Pancreas (tissue), 10 donors: Measurements from ENCODE around the gene LTB4R2. TPM values are rescaled to one million over a fixed set of nuclear protein-coding genes. Genes with fewer than 3 reads are reported as not detected.
"Not testable (repeated sequence)": the region's sequence is repeated elsewhere in the genome, so short reads cannot be mapped to it uniquely, and the experiment has no call there.

Source experiments
- ATAC-seq, 4 donors: fragments of 200-7000 bp; cut with Tn5 transposase; one replicate each; pipeline versions ENCODE4 v1.8.0 to v1.9.1; 2020; ENCODE audit warnings: mild to moderate bottlenecking in 4 of 4, moderate library complexity in 4 of 4
- DNase-seq, 6 donors: peaks; one replicate each; pipeline ENCODE4 v3.0.0-alpha.2; 2020
- FAIRE-seq: peaks from 2 replicates; lab custom pipeline; 2012; peaks lifted over from hg19 to GRCh38; lab: Jason Lieb, UNC
- H3K27ac ChIP-seq, 4 donors: fragments of 200-600 bp; sonication (generic); 1 replicate in 3 of 4; 2 replicates in 1 of 4; pipeline versions ENCODE4 v1.5.0 to v1.8.0; 2020
- H3K27me3 ChIP-seq, 4 donors: fragments of 200-600 bp; one replicate each; pipeline ENCODE4 v1.8.0; 2021
- H3K36me3 ChIP-seq, 3 donors: fragments of 200-600 bp; sonication (generic) in 1 of 3; one replicate each; pipeline versions ENCODE4 v1.5.0 to v1.8.0; 2020 to 2021
- H3K4me1 ChIP-seq, 3 donors: fragments of 200-600 bp; one replicate each; pipeline ENCODE4 v1.8.0; 2021
- H3K4me3 ChIP-seq, 4 donors: fragments of 200-600 bp; sonication (generic) in 2 of 4; one replicate each; pipeline versions ENCODE4 v1.5.0 to v1.8.0; 2020 to 2021
- H3K9me3 ChIP-seq, 4 donors: fragments of 200-600 bp; one replicate each; pipeline ENCODE4 v1.8.0; 2021
- WGBS, 2 donors: extraction: QIAGEN DNeasy Blood & Tissue Kit; methylation state at CpG; one replicate each; pipeline ENCODE4 v1.1.7; 2013; 5-methylcytosine and 5-hydroxymethylcytosine counted together
- intact Hi-C, 3 donors: fragments of 100-400 bp; cut with DNase I; formaldehyde crosslinking; loops; one replicate each; pipeline versions ENCODE4 v1.11.1 to v1.14.2; 2022
- polyA plus RNA-seq, 2 donors: library from polyadenylated mRNA; stranded (reverse); fragments of 200-250 nt; gene quantifications; one replicate each; pipeline ENCODE4 v1.2.3, GENCODE V29; 2013
- total RNA-seq, 6 donors: library from RNA; stranded (reverse); fragmentation: NEBNext Ultra II Directional in 4 of 6; extraction: Animal tissue kit (Norgen Biotek cat#: 25700) in 4 of 6; gene quantifications; one replicate each; pipeline versions ENCODE4 v1.2.1 to v1.2.4, GENCODE V29; 2021 to 2023
- TF ChIP-seq, protein P1 (sequence below), 4 donors: fragments of 200-600 bp; sonication (generic) in 3 of 4; IDR thresholded peaks; one replicate each; pipeline versions ENCODE4 v1.5.0 to v1.8.0; 2021; ENCODE audit warnings: antibody characterized with exemption in 4 of 4
- donor health status: healthy with polysubstance abuse.
- donor health status: DM: no; HTN: no; CAD: no; lungs with moderate emphysema.
- donor health status: DM: no; HTN: no; CAD: no.
- donor health status: control.
- donor health status: control.
- donor health status: Bipolar disorder and iron deficiency.
- donor health status: DM: yes; HTN: yes; CAD: no.
- donor health status: DM: no; HTN: no; CAD: no.
- donor health status: DM: no; HTN: no; CAD: no.
- donor health status: DM: yes; HTN: yes; CAD: no.

Gene LTB4R2
- total and polyA plus RNA-seq, 8 donors = 0.73 to 3.1 (median 2.2) TPM

- ATAC-seq = no peak
- Histone ChIP-seq H3K27me3 (no peaks in the 10 kb centered on the region), H3K27ac (no peak overlapping the region), H3K9me3 (no peaks in the 10 kb centered on the region), H3K4me3 (no peak overlapping the region), H3K4me1 (no peaks in the 10 kb centered on the region), H3K36me3 (no peaks in the 10 kb centered on the region)
- intact Hi-C loops = no loop called here
- no peak for DNase-seq
- WGBS, 2 donors = 72 to 83% methylated on average over 5 of the region's 5 CpGs
- TF ChIP-seq, protein P1, sequence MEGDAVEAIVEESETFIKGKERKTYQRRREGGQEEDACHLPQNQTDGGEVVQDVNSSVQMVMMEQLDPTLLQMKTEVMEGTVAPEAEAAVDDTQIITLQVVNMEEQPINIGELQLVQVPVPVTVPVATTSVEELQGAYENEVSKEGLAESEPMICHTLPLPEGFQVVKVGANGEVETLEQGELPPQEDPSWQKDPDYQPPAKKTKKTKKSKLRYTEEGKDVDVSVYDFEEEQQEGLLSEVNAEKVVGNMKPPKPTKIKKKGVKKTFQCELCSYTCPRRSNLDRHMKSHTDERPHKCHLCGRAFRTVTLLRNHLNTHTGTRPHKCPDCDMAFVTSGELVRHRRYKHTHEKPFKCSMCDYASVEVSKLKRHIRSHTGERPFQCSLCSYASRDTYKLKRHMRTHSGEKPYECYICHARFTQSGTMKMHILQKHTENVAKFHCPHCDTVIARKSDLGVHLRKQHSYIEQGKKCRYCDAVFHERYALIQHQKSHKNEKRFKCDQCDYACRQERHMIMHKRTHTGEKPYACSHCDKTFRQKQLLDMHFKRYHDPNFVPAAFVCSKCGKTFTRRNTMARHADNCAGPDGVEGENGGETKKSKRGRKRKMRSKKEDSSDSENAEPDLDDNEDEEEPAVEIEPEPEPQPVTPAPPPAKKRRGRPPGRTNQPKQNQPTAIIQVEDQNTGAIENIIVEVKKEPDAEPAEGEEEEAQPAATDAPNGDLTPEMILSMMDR (IDR thresholded peaks at IDR 0.05) = no peak
- no peak for FAIRE-seq
Observed at GRCh38 chr14:24325041-24325530, 15.1 kb downstream of the LTB4R2 start.

- ATAC-seq (no peak), FAIRE-seq (no peak), DNase-seq (no peak)
- 66 to 78% methylated on average over 9 of the region's 9 CpGs for WGBS, 2 donors
- Histone ChIP-seq H3K4me3 (no peak overlapping the region), H3K27me3 (no peaks in the 10 kb centered on the region), H3K9me3 (no peaks in the 10 kb centered on the region), H3K27ac (no peak overlapping the region), H3K36me3 (no peaks in the 10 kb centered on the region), H3K4me1 (no peaks in the 10 kb centered on the region)
- intact Hi-C loops = no loop called here
- TF ChIP-seq, protein P1 (IDR thresholded peaks at IDR 0.05) = no peak
Observed at GRCh38 chr14:24325963-24326362, 16.0 kb downstream of the LTB4R2 start.

DNA sequence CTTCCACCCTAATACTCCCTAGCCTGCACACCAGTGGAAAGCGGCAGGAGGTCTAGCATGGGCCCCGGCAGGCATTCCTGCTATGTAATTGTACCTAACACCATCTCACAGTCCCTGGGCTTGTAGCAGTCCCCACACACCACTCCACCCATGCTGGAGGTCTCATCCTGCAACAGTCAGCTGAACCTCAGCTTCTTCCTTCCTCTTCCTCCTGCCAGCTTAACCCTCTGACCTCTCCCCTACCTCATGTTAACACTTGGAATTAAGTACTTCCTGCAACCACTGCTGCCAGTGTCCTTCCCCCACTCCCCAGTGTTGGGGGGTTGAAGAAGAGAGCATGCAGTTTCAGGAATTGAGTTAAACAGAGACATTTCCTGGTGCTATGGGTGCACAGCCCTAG, 17.4 kb downstream of the LTB4R2 start:
- FAIRE-seq = no peak
- H3K27ac ChIP-seq = no peak overlapping the region
- TF ChIP-seq, protein P1 (IDR thresholded peaks at IDR 0.05) = no peak
- 86 to 88% methylated on average over 2 of the region's 2 CpGs for WGBS, 2 donors
- intact Hi-C loops = no loop called here
- no peaks in the 10 kb centered on the region for H3K27me3 ChIP-seq
- H3K36me3 ChIP-seq = no peaks in the 10 kb centered on the region
- DNase-seq = no peak
- peaks cover under 1 to 5% (median 2%) of the 10 kb centered on the region in 3 donors for H3K4me1 ChIP-seq
- no peak for ATAC-seq
- no peaks in the 10 kb centered on the region for H3K9me3 ChIP-seq
- H3K4me3 ChIP-seq = no peak overlapping the region

GRCh38 chr14:24327914-24328313, 18.0 kb downstream of the LTB4R2 start:
- TF ChIP-seq, protein P1 (IDR thresholded peaks at IDR 0.05) = peak; percentile 32 to 57 (median 49)
- H3K36me3 ChIP-seq, intact Hi-C loops, ATAC-seq, H3K4me1 ChIP-seq, H3K27me3 ChIP-seq, H3K9me3 ChIP-seq, H3K4me3 ChIP-seq, FAIRE-seq, H3K27ac ChIP-seq: not testable (repeated sequence)
- whole genome bisulfite sequencing, 2 donors = 2% methylated on average over 9 of the region's 9 CpGs
- peak in 5 of 6 donors; percentile 44 to 80 (median 70) for DNase-seq

GRCh38 chr14:24329073-24329663, 19.2 kb downstream of the LTB4R2 start:
- FAIRE-seq (no peak), ATAC-seq (no peak)
- WGBS, 2 donors = 74 to 83% methylated on average over 12 of the region's 12 CpGs

More at GRCh38 chr14:24329073-24329663, 19.2 kb downstream of the LTB4R2 start:
- DNase-seq = no peak
- Histone ChIP-seq H3K4me3 (no peak overlapping the region), H3K4me1 (peaks cover 5 to 12% (median 11%) of the 10 kb centered on the region in 3 donors), H3K9me3 (no peaks in the 10 kb centered on the region), H3K27me3 (peaks cover 0 to 6% (median 0%) of the 10 kb centered on the region in 4 donors), H3K27ac (no peak overlapping the region), H3K36me3 (no peaks in the 10 kb centered on the region)
- TF ChIP-seq, protein P1 (IDR thresholded peaks at IDR 0.05) = no peak
- intact Hi-C loops = no loop called here
